T-helper 2 cell treated with Interferon-gamma antibody and Interleukin-4, amounts not matched to agents 5 μg/mL and 100 μg/mL, for 36 hours (primary cell): ENCODE data around the gene TTC39C.

Experiments
- DNase-seq: peaks from one replicate; pipeline ENCODE4 v3.0.0; 2021; ENCODE audit warnings: low spot score
- H3K27ac Mint-ChIP-seq: one replicate; pipeline ENCODE4 v1.8.0; 2021; ENCODE audit warnings: mild to moderate bottlenecking, mixed read lengths
- H3K27me3 Mint-ChIP-seq: one replicate; pipeline ENCODE4 v1.8.0; 2021; ENCODE audit warnings: low read depth, mixed read lengths
- H3K36me3 Mint-ChIP-seq: one replicate; pipeline ENCODE4 v1.8.0; 2021; ENCODE audit warnings: low read depth, mixed read lengths
- H3K4me1 Mint-ChIP-seq: one replicate; pipeline ENCODE4 v1.8.0; 2021; ENCODE audit warnings: low read depth, mixed read lengths
- H3K4me3 Mint-ChIP-seq: one replicate; pipeline ENCODE4 v1.8.0; 2022; ENCODE audit warnings: mild to moderate bottlenecking, moderate library complexity, mixed read lengths
- H3K9me3 Mint-ChIP-seq: one replicate; pipeline ENCODE4 v1.8.0; 2021; ENCODE audit warnings: mixed read lengths

TTC39C gene

DNA sequence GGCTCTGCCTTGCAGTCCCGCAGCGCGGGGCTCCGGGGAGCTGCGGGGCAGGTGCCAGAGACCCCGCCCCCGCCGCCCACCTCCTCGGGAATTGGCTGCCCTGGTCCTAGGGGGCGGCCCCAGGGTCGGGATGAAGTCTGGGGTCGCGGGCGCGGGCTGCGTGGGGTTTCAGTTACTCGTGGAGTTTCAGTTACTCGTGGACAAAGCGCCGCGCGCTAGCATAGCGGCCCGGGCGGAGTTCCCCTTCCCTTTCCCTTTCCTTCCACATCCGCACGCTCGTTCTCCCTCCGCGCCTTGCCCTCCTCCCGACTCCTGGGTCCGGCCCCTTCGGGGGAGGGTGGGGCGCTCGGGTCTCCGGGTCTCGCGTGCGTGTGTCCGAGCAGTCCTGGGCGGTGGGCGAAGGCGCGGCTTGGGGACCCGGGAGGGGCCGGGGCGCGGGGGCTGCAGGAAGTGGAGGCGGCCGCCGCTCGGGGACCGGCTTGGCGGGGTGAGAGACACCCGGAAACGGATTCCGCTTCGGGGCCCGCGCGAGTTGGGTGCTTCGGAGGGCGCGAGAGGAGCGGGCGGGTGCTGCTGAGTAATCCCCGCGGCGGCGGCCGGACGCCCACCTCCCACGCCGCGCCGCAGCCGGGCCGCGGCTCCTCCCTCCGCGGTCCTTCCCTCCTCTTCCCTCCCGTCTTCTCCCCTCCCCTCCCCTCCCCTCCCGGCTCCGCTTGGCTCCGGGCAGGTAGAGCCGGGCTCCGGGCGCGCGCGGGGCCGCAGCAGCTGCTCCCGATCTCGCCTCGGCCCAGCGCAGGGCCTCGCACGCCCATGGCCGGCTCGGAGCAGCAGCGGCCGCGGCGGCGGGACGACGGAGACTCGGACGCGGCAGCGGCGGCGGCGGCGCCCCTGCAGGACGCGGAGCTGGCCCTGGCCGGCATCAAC is at the start of gene TTC39C:
Gene TTC39C (plus strand): TSS at position 693 of the 924 bp plus-strand sequence. CDS start 118 bp downstream, at position 811.
- Mint-ChIP-seq H3K4me1 (peaks cover 69% of the 10 kb centered on the region), H3K27me3 (no peaks in the 10 kb centered on the region), H3K36me3 (peaks cover 30% of the 10 kb centered on the region), H3K9me3 (no peaks in the 10 kb centered on the region), H3K27ac (peak within 1 kb of the TSS; percentile 80), H3K4me3 (peak within 1 kb of the TSS; percentile 92)
- peak; percentile 91 for DNase-seq

GRCh38 chr18:23966909-23967308 is 47.6 kb upstream of the TTC39C start:
- Mint-ChIP-seq H3K4me1 (peaks cover 41% of the 10 kb centered on the region), H3K27ac (peak overlapping the region; percentile 26), H3K4me3 (peak overlapping the region; percentile 8), H3K27me3 (peaks cover 22% of the 10 kb centered on the region), H3K36me3 (no peaks in the 10 kb centered on the region), H3K9me3 (no peaks in the 10 kb centered on the region)
- DNase-seq = no peak

DNA sequence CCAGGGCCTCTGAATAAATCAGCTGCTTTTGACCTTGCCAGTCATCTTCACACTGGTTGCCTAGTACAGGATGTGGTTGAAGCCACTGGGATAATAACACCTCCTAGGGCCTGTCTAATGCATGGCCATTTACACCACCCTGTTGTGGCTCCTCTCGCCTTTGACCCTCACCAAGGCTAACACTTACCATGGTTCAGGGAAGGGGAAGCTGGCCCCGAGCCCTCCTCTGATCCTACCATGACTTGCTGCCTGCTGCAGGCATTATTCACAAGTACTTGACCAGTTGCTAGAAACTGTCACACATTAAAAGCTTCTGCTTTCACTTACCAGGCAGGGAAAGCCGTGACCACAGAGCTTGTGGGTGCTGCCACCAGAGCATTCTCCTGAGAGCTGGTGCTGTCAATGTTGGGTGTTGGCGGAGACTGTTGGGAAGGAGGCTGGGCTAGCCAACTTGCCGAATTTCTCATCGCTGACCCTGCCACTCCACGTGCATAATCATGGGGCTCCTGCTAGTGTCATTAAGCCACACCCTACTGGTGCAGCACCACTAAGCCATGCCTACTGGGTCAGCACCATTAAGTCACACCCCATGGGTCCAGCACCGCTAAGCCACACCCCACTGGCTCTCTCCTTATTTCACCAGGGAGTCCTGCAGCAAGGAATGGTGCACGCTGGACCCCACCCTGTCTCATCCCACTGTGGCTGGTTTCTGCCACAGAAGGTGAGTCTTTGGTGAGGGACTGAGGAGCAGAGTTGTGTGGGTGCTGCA is 47.0 kb upstream of the TTC39C start:
- DNase-seq = peak; percentile 17
- Mint-ChIP-seq H3K36me3 (no peaks in the 10 kb centered on the region), H3K27ac (no peak overlapping the region), H3K4me3 (peak overlapping the region; percentile 25), H3K4me1 (peaks cover 44% of the 10 kb centered on the region), H3K27me3 (peaks cover 23% of the 10 kb centered on the region), H3K9me3 (no peaks in the 10 kb centered on the region)

- no peak for DNase-seq
- Mint-ChIP-seq H3K27ac (no peak overlapping the region), H3K9me3 (no peaks in the 10 kb centered on the region), H3K4me3 (no peak overlapping the region), H3K4me1 (peaks cover 45% of the 10 kb centered on the region), H3K27me3 (peaks cover 21% of the 10 kb centered on the region), H3K36me3 (no peaks in the 10 kb centered on the region)
Measured at GRCh38 chr18:23968638-23969604, 45.6 kb upstream of the TTC39C start.

- Mint-ChIP-seq H3K27ac (no peak overlapping the region), H3K9me3 (no peaks in the 10 kb centered on the region), H3K4me1 (peaks cover 40% of the 10 kb centered on the region), H3K27me3 (peaks cover 28% of the 10 kb centered on the region), H3K36me3 (no peaks in the 10 kb centered on the region), H3K4me3 (no peak overlapping the region)
- no peak for DNase-seq
Measured at GRCh38 chr18:23969664-23970063, 44.9 kb upstream of the TTC39C start.

DNA sequence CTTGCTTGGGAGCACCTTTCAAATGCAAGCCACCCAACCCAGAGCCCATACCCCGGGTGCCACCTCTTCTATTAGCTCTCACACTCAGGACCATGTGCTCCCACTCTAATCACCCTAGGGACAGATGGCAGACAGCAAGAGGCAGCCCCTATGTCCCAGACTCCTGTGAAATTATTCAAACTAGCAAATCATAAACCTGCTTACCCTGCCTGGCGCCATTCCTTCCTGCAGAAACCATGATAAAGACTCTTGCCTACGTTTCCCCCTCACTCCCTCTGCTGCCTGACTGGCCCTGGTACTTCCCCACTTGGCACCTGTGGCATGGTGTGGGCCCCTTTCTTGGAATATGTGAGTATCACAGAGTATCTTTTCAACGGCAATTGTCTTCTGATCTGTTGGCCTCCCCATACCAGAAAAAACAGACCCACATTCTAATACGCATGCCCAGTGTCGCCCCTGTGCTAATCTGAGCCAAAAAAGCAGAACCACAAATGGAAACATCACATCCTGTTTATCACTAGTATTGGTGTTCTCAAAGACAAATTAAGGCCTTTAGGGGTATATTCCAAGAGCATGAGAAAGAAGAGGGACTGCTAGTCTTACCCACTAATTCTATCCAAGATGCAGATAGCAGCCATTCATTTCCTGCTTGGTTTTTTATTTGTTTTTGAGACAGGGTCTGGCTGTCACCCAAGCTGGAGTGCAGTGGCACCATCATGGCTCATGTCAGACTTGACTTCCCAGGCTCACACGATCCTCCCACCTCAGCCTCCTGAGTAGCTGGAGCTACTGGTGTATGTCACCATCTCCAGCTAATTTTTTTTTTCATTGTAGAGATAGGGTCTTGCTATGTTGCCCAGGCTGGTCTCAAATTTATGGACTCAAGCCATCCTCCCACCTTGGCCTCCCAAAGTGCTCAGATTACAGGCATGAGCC is 44.1 kb upstream of the TTC39C start:
- H3K9me3 Mint-ChIP-seq = no peaks in the 10 kb centered on the region
- H3K27me3 Mint-ChIP-seq = peaks cover 35% of the 10 kb centered on the region
- peak overlapping the region; percentile 44 for H3K4me3 Mint-ChIP-seq
- DNase-seq = peak; percentile 24
- H3K4me1 Mint-ChIP-seq = peaks cover 36% of the 10 kb centered on the region
- peaks cover 3% of the 10 kb centered on the region for H3K36me3 Mint-ChIP-seq
- peak overlapping the region; percentile 79 for H3K27ac Mint-ChIP-seq

DNA sequence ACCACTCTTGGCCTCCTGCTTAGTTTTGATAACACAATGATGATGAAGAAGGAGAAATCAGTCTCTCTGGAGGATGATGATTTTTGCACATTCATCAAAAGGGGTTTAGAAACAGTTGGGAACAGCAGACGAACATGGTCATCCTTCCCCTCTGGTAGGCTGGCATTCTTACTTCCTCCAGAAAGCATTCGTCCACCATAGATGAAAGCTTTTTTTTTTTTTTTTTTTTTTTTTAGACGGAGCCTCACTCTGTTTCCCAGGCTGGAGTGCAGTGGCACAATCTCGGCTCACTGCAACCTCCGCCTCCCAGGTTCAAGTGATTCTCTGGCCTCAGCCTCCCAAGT is 43.5 kb upstream of the TTC39C start:
- Mint-ChIP-seq H3K4me1 (peaks cover 33% of the 10 kb centered on the region), H3K27me3 (peaks cover 37% of the 10 kb centered on the region), H3K4me3 (no peak overlapping the region), H3K9me3 (no peaks in the 10 kb centered on the region), H3K27ac (no peak overlapping the region), H3K36me3 (peaks cover 3% of the 10 kb centered on the region)
- no peak for DNase-seq

DNA sequence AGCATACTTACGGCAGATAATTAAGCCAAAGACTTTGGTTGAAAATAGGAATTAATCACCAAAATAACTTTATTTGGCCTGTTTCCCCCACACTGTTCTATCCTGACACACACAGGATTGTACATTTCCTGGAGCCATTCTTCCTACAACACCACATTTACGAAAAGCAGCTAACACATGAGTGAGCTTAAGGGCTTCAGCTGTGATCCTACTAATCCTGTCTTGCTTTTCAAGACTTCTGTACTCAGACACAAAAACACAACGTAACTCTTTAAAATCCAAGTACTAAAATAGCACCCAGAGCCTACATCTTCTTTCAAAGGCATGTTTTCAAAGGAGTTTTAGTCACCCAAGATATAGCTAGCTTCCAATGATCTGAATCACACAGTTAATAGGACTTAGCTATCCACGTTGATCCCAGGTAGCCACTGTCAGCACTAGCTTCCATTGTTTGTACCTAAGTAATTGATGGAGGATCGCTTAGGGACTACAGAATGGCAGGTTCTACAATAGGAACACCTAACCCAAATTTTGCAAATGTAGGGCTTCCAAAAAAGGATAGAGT is 42.8 kb upstream of the TTC39C start:
- peaks cover 43% of the 10 kb centered on the region for H3K27me3 Mint-ChIP-seq
- no peak for DNase-seq
- peaks cover 31% of the 10 kb centered on the region for H3K4me1 Mint-ChIP-seq
- H3K36me3 Mint-ChIP-seq = peaks cover 3% of the 10 kb centered on the region
- H3K4me3 Mint-ChIP-seq = no peak overlapping the region
- H3K27ac Mint-ChIP-seq = no peak overlapping the region
- peaks cover 6% of the 10 kb centered on the region for H3K9me3 Mint-ChIP-seq

DNA sequence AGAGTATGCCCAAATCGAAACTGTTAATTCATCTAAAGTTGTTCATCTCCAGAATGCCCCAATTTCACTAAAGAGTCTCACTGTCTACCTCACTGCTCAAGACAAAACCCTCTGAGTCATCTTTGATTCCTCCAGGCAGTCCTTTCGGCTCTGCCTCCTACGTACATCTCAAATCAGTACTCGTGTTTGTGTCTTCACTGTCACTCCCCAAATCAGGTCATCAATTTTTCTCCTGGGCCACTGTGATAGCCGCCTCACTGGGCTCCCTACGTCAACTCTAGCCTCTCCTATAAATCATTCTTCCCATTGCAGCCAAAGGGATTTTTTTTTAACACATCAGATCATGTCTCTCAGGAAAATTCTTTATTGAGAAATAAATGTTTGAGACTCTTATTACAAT is 42.1 kb upstream of the TTC39C start:
- H3K4me3 Mint-ChIP-seq = no peak overlapping the region
- H3K4me1 Mint-ChIP-seq = peaks cover 24% of the 10 kb centered on the region
- H3K27ac Mint-ChIP-seq = peak overlapping the region; percentile 7
- H3K27me3 Mint-ChIP-seq = peaks cover 48% of the 10 kb centered on the region
- DNase-seq = peak; percentile 46
- H3K36me3 Mint-ChIP-seq = peaks cover 6% of the 10 kb centered on the region
- peaks cover 10% of the 10 kb centered on the region for H3K9me3 Mint-ChIP-seq

DNA sequence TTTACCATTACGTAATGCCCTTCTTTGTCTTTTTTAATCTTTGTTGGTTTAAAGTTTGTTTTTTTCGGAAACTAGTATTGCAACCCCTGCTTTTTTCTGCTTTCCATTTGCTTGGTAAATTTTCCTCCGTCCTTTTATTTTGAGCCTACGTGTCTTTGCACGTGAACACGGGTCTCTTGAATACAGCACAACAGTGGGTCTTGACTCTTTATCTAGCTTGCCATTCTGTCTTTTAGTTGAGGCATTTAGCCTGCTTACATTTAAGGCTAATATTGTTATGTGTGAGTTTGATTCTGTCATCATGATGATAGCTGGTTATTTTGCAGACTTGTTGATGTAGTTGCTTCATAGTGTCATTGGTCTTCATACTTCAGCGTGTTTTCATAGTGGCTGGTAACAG is 37.5 kb upstream of the TTC39C start:
- H3K27me3 Mint-ChIP-seq = peaks cover 49% of the 10 kb centered on the region
- H3K36me3 Mint-ChIP-seq = peaks cover 6% of the 10 kb centered on the region
- no peak overlapping the region for H3K4me3 Mint-ChIP-seq
- no peak for DNase-seq
- H3K27ac Mint-ChIP-seq = no peak overlapping the region
- H3K4me1 Mint-ChIP-seq = peaks cover 7% of the 10 kb centered on the region
- peaks cover 10% of the 10 kb centered on the region for H3K9me3 Mint-ChIP-seq

- peak overlapping the region; percentile 1 for H3K27ac Mint-ChIP-seq
- no peak for DNase-seq
- peaks cover 10% of the 10 kb centered on the region for H3K9me3 Mint-ChIP-seq
- H3K4me3 Mint-ChIP-seq = no peak overlapping the region
- H3K36me3 Mint-ChIP-seq = peaks cover 6% of the 10 kb centered on the region
- peaks cover 2% of the 10 kb centered on the region for H3K4me1 Mint-ChIP-seq
- H3K27me3 Mint-ChIP-seq = peaks cover 50% of the 10 kb centered on the region
Measured at GRCh38 chr18:23977719-23978483, 36.7 kb upstream of the TTC39C start.
